GM18502 (cell line): ENCODE results near the gene B9D2.
"Not testable (repeated sequence)": the region's sequence is repeated elsewhere in the genome, so short reads cannot be mapped to it uniquely, and the experiment has no call there.

Source experiments
- ATAC-seq: cut with Tn5 transposase; IDR thresholded peaks from one replicate; pipeline ENCODE4 v1.9.1; 2021; ENCODE audit warnings: mild to moderate bottlenecking; ENCODE audit not compliant: unreplicated experiment, poor library complexity

The B9D2 gene, protein sequence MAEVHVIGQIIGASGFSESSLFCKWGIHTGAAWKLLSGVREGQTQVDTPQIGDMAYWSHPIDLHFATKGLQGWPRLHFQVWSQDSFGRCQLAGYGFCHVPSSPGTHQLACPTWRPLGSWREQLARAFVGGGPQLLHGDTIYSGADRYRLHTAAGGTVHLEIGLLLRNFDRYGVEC

DNA sequence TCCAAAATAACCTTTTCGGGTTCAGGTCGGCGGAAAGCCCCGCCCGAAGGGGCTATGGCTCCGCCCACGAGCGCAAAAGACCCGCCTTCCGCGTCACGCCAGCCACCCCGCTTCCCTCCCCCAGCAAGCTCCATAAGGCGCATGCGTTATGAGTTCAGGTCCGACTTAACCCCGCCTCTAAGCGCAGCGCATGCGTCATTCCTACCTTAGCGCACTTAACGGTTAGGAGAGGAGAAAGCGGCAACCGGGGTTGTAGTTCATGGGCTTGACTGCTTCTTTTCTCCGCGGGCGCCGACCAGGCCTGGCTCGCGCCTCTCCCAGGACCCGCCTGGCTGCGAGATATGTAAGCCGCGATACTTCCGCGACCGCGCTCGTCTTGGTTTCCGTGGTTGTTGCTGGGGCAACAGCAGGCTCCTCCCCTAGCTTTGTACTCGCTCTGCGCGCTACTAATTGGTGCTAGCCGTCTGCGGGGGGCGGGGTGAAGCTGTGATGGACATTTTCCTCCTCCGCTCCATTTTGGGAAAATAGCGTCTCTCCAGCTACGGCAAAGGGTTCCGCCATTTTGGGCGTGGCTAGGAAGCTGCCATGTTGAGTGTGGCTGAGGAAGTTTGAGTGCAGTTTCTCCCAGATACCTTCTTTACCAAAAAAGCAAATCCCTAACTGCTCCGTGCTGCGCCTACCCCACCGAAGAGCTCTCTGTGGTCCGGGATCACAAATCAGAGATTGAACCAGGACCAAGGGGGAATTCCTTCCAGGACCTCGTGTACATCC lies at the start of gene B9D2:
Gene B9D2 (minus strand): TSS at position 397 of the 771 bp plus-strand sequence. CDS start 630 bp downstream, outside the sequence.
- ATAC-seq, result peak; percentile 85

DNA sequence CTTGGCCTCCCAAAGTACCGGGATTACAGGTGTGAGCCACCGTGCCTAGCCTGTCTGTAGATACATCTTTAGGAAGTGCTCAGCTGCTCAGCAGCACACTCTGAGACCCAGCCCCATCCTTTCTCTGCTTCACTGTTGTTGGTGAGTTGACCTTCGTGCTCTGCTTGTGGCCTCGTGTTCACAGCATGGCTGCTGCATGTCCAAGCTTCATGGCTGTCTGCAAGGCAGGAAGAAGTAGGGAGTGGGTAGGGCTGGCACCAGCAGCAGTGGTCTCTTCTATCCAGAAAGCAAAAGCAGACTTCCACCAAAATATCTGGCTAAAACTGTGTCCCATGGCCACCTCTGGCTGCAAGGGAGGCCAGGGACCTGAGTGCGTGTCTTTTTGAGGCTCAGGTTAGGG lies 49.0 kb upstream of the B9D2 start:
- ATAC-seq, result no peak

DNA sequence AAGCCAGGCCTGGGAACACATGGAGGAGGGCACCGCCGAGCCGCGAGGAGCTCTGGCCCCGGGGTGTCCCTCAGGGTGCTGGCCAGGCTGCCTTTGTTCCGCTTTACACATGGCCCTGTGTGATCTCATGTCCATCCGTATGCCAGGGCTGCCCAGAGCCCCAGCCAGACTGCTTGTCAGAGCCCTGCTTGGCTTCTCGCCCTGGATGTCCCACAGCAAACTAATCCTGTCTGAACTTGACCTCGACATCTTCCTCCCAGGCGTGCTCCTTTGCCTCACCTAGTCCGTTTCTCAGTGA lies 48.0 kb upstream of the B9D2 start:
- no peak for ATAC-seq

DNA sequence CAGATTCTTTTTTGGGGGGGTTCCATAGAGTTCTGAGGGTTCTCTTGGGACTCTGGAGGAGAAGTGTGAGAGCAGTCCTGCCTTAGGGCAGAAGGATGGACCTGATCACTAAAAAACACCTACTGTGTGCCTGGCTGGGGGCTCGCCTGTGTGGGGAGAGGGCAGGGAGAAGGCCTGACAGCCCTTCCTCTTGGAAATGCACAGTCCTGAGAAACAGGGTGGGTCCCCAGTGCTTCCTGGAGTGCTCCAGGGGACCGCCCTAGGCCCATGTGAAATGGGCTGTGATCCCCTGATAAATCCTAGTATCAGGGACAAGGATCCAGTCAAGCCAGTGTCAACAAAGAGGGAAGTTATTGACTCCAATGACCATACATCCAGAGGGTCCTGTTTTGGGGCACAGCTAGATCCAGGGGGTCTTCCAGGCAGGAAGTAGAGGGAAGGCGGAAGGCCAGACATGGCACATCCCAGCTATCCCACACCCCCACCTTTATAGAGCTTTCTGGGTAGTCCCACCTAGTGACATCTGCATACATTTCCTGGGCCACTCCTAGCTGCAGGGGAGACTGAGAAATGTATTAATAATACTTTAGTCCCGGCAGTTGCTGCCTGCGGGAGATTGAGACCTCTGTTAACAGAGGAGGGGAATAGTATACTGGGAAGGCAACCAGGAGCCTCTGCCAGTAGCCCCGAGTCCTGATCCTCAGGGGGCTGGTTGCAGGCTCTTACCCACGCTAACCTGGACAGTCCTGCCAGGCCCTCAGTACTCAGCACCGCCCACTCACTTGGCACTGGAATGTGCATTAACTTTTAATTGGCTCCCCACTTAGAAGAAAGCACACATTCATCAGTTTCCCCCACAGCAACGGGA lies 47.4 kb upstream of the B9D2 start:
- no peak for ATAC-seq

DNA sequence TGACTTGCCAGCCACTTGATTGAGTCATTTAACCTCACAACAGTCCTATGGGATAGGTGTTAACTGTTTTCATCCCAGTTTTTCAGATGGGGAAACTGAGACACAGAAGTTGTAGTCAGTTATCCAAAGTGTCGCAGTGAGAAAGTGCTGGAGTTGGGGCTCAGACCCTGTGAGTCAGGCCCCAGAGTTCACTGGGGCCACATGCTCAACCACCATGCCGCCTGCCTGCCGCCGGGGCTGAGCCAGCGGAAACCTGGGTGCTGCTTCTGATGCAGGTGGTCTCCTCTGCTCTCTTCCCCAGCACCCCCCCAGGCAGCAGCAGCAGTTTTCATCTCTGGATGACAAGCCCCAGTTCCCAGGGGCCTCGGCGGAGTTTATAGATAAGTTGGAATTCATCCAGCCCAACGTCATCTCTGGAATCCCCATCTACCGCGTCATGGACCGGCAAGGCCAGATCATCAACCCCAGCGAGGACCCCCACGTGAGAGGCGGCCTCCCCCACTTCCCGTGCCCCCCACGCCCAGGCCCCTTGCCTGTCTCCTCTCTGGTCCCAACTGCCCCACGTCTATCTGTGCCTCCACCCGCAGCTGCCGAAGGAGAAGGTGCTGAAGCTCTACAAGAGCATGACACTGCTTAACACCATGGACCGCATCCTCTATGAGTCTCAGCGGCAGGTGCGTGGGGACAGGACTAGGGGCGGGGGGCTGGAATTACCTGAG lies 46.5 kb upstream of the B9D2 start:
- no peak for ATAC-seq

DNA sequence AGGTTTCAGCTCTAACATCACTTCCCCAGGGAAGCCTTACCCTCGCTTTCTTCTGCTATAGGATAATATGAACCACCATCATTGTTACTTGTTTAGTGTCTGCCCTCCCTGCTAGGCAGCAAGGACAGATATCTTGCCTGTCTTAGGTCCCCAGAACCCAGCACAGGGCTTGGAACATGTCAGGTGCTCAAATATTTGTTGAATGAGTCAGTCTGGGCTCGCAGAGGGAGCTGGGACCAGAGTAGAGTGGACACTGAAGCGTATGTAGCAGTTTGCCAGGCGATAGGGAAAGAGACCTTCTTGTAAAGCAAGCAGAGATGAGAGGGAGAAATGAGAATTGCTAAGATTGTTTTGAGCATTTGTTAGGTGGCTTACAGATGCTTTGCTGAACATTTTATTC lies 45.3 kb upstream of the B9D2 start:
- no peak for ATAC-seq

DNA sequence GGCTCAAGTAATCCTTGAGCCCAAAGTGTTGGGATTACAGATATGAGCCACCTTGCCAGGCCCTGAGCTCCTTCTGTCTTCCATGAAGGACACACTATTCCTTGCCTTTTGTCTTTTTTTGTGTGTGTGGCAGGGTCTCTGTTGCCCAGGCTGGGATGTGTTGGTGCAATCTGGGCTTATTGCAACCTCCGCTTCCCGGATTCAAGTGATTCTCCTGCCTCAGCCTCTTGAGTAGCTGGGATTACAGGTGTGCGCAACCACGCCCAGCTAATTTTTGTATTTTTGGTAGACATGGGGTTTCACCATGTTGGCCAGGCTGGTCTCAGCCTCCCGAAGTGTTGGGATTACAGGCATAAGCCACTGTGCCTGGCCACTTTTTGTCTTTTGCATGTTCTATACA lies 44.9 kb upstream of the B9D2 start:
- not testable (repeated sequence) for ATAC-seq

DNA sequence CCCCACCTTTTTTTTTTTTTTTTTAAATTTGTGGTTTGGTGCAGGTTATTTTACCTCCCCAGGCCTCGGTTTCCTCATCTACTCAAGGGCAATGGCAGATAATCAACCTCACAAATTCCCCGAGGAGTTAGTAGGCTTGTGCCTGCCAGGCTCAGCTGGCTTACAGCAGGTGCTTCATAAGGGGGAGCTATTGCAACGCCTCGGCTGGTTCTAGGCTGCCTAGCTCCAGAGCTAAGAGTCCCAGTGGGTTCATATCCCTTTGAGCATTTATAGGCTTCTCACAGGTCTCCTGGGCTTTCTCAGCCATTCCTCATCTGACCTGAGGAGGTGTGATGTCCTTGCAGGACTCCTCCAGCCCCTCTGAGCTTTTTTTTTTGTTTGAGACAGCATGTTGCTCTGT lies 44.3 kb upstream of the B9D2 start:
- ATAC-seq, result no peak

DNA sequence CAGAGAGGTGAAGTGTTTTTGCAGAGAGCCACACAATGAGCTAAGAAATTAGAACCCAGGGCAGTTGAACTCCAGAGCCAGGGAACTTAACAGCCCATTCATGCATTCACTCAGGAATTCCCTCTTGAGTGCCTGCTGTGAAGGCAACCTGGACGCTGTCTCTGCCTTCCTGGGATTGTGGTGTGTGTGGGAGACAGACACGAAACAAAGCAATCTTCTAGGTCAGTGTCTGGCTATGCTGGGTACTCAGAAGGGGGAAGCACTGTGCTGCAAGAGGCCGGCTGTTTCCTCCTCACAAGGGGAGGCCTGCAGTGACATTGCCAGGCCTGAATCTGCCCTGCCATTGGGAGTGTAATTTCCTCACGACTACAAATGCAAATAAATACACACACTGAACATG lies 43.3 kb upstream of the B9D2 start:
- ATAC-seq, result no peak

DNA sequence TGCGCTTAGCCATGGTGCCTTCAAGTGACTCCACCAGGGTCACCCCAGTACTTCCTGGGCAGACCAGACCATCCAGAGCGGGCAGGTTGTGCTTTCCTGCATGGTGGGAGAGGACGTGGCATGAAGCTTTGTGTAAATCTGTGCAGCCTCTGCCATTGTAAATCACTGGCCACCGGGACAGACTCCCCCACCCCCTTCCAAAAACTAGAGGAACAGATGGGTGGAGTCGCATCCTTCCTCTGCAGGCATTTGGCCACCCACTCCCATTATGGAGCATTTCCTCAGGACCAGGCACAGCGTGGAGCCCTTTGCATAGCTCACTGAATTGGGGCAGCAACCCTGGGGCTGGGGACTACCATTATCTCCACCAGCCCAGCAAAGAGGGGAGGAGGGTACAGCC lies 41.8 kb upstream of the B9D2 start:
- no peak for ATAC-seq

DNA sequence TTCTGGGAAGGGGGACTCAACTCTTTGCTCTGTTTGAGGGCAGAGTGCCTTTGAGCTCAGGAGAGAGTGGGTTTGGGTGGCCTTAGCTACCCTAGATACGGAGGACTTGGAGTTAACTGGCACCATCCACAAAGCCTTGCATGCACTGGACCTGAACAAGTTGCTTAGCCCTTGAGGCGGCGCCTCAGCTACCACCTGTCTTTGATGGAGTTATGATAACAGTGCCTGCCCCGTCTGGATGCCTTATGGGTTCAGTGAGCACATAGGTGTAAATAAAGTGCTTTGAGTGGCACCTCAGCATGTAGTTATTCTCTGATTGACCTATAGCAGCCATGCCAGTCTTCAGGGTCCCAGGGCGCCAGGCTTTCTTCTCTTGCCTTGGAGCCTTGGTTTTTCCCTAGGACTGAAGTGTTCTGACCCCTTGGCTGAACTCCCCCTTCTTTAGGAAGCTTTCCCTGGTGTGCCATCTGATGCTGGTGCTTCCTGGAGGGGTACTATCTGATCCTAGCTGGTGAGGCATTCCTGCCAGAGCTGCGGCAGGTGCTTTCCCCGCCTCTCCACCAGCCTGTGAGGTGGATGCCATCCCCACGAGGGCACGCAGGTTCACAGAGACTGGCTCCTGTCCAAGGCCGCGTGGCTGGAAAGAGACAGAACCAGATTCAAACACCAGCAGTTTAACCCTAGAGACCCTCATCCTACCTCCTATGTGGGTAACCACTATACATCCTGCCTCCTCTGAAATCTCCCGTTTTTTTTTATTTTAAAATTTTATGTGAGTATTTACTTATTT lies 39.4 kb upstream of the B9D2 start:
- ATAC-seq, result no peak

DNA sequence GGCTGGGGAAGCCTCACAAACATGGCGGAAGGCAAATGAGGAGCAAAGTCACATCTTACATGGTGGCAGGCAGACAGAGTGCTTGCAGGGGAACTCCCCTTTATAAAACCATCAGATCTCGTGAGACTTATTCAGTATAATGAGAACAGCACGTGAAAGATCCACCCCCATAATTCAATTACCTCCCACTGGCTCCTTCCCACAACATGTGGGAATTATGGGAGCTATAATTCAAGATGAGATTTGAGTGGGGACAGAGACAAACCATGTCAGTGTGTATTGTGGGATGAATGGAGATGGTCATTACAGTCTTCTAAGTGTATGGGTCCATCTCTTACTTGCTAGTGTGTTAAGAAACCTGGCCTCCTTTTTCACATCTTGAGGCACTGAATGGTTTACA lies 38.1 kb upstream of the B9D2 start:
- ATAC-seq, result no peak

DNA sequence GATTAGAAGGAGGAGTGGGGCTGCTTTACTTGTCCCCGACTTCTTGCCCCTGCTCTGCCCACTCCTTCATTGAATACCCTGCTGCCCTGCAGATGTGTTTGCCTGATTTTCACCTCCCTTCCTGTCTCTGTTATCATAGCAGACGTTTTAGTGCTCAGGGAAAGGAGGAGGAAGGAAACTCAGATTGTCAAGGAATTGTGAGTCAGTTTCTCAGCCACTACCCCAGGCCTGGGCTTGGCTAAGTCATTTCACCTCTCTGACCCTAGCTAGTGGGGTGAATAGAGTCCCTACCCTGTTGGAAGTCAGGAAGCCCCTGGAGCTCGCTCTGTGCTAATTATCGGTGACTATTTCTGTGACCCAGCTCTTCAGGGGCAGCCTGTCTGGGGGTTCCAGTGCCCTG lies 37.5 kb upstream of the B9D2 start:
- no peak for ATAC-seq

DNA sequence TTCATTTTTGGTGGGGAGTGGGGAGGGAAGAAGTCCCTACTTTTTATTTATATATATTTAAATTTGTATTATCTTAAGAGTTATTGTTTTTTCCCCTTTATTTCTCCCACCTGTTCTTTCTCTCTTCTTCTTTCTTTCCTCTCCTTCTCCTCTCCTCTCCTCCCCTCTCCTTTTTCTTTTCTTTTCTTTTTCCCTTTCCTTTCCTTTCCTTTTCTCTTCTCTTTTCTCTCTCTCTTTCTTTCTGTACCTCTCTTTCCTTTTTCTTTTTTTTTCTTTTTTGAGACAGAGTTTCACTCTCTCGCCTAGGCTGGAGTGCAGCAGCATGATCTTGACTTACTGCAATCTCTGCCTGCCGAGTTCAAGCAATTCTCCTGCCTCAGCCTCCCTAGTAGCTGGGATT lies 35.6 kb upstream of the B9D2 start:
- ATAC-seq, result no peak

DNA sequence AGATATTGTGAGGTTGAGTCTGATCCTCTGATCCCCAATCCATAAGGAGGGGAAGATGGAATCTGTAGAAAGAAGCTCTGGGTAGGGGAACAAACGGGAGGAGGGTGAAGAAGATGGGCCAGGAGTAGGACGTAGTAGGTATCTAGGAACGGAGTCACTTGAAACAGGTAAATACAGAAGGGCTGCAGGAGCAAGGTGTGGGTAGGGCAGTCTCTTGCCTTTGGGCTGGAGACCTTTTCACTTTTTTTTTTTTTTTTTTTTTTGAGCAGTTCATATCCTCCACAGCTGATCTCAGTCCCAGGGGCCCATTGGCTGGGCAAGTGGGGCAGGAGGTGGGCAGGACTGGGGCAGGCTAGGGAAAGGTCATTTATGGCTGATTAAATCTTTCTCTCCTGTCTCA lies 35.1 kb upstream of the B9D2 start:
- no peak for ATAC-seq

DNA sequence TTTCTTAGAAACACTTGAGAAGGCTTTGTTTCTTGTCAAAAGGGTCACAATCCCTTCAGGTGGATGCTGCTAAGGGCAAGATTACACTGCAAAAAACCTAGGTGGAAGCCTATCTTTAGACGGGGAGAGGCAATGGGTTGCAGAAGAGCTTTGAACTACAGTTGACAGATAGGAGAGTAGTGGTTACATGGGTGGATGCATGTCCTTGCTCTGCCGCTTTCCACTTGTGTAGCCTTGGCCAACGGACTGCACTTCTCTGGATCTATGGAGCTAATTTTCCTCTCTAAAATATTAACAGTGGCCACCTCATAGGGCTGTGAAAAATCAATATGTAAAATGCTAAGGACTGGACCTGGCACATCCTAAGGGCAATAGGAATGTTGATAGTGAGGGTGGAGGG lies 34.6 kb upstream of the B9D2 start:
- no peak for ATAC-seq

DNA sequence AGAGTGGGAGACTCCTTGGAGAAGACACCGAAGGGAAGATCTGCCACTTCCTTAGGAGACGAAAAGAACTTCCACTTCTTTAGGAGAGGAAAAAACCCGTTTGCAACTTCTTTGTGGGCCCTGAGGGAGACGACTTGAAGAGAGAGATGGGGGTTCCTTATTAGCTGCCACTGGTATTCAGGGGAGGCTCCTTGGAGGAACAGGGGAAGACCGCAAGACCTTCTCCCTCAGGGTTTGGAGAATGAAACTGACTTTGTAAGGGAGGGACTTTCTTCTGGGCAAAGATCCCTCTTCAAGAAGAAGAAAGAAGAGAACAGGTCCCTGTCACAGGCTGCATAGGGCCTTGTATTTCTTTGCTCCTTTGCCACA lies 34.1 kb upstream of the B9D2 start:
- no peak for ATAC-seq

DNA sequence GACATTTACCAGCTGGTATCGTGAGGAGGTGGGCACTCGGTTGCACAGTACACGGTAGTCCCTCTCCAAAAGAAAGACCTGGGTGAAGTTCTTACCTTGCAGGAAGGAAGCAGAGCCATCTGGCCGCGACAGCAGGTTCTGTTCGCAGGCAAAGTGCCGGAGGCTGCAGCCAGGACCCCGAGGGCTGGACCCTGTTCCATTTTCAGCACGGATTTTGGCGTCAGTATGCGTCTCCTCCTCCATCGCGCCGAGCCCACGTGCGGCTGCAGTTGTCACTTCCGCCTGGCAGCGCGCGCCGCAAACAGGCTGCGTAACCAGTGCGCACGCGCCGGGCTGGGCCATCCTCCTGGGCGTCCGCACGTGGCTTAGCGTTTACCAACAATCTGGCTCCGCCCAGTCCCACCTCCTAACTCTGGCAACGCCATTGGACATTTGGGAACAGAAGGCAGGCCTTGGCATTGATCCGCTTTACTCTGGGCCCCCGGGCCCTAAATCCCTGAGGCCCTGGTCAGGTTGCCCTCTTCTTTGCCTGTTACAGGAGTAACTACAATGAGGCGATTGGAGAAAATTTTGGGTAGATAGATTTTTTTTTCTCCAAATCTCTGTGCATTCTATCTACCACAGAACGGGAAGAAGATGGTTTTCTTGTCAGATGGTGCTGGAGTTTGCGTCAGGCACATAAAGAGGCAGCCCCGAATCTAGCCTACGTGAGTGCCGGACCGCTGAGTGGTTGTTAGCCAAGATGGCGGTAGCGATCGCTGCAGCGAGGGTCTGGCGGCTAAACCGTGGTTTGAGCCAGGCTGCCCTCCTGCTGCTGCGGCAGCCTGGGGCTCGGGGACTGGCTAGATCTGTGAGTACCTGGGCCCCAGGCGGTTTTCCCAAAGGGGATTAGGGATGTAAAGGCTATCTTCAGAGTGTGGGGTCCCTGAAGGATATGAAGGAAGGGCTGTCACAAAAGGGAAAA lies 33.4 kb upstream of the B9D2 start, which contains the start of the genes BCKDHA and EXOSC5:
Gene BCKDHA (plus strand): TSS at position 733 of the 964 bp plus-strand sequence. CDS start 10 bp downstream, at position 743.
Gene EXOSC5 (minus strand): TSS at position 274 of the 964 bp plus-strand sequence. CDS start 31 bp downstream, at position 243.
- peak; percentile 90 for ATAC-seq

DNA sequence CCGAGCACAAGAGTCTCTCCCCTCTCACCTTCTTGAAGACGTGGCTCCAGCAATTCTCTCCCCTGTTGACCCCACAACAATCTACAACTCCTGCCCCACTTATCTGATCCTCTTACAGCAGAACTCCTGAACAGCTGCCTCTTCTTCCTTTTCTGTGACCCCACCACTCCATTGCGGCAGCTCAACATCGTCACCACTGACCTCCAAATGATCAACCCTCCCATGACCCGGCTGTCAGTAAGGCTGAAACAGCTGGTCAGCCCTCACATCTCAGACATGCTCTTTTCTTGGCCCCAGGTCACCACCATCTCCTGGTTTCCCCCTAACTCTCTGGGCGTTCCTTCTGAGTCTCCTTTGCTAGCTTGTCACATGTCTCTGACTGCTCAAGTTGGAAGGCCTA lies 31.4 kb upstream of the B9D2 start:
- no peak for ATAC-seq
